Activated CD4-positive, CD25-positive, alpha-beta regulatory T cell (primary cell): Measurements from ENCODE around the gene PRM1.
"Not testable (repeated sequence)": the region's sequence is repeated elsewhere in the genome, so short reads cannot be mapped to it uniquely, and the experiment has no call there.

Source experiments
- DNase-seq, 4 experiments: peaks; one replicate each; lab custom pipeline; 2025; lab: John Stamatoyannopoulos, UW

PRM1 gene

DNA sequence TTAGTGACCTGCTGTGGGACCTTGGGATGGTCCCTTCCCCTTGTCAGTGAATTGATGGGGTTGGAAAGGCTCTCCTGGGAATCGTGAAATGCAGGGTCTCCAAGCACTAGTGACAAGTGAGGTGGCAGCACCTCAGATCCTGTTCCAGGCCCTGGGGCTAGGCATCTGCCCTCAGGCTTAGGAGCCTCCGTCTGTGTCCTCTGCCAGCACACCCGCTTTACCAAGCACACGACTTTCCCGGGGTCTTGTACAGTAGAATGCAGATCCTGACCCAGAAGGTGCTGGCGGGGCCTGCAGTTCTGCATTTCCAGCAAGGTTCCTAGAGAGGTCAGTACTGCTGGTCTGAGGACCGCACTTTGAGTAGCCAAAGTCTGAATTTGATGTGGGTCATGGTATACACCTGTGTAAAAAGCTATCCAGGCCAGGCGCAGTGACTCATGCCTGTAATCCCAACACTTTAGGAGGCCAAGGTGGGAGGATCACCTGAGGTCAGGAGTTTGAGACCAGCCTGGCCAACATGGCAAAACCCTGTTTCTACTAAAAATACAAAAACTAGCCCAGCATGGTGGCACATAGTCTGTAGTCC, 33.3 kb upstream of the PRM1 start:
- no peak for DNase-seq

GRCh38 chr16:11313493-11314308, 32.6 kb upstream of the PRM1 start:
- DNase-seq = no peak

GRCh38 chr16:11312718-11313492, 31.8 kb upstream of the PRM1 start:
- no peak for DNase-seq

- DNase-seq = no peak
These were observed 29.9 kb upstream of the PRM1 start for GRCh38 chr16:11310997-11311561.

DNA sequence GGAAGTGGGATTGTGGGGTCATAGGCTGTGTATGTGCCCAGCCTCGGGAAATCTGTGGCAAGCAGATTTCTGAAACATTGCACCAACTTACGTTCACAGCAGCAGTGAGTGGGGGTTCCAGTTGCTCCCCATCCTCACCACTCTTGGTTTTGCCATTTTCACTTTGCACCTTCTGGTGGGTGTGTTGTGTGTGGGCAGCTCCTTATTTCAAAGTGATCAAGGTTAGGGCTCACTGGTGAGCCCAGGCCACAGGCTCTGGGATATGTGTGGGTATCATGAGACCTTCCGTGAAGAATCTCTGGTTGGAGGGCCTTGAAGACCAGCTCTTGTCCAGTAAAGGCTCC, 29.5 kb upstream of the PRM1 start:
- DNase-seq = no peak

DNA sequence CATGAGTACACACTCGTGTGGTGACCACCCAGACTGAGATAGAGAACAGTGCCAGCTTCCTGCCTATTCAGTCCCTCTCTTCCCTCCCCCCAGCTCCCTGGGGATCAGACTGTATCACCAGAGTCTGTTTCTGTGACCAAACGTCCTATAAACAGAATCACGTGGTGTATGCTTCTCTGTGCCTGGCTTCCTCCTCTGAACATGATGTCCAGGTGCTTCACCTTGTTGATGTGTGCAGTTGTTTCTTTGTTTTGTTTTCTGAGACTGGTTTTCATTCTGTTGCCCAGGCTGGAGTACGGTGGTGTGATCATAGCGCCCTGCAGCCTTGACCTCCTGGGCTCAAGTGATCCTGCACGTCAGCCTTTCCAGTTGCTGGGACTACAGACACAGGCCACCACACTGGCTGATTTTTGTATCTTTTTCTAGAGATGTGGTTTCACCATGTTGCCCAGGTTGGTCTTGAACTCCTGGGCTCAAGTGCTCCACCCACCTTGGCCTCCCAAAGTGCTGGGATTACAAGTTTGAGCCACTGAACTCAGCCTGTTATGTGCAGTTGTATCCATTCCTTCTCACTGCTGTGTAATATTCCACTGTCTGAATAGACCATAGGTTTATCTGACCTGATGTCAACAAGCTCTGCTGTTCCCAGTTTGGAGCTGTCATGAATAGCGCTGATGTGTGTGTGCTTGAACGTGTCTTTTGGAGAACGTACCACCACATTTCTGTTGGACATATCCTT, 28.9 kb upstream of the PRM1 start:
- DNase-seq = no peak

- DNase-seq = no peak
These were observed 27.6 kb upstream of the PRM1 start for GRCh38 chr16:11308493-11309283.

DNA sequence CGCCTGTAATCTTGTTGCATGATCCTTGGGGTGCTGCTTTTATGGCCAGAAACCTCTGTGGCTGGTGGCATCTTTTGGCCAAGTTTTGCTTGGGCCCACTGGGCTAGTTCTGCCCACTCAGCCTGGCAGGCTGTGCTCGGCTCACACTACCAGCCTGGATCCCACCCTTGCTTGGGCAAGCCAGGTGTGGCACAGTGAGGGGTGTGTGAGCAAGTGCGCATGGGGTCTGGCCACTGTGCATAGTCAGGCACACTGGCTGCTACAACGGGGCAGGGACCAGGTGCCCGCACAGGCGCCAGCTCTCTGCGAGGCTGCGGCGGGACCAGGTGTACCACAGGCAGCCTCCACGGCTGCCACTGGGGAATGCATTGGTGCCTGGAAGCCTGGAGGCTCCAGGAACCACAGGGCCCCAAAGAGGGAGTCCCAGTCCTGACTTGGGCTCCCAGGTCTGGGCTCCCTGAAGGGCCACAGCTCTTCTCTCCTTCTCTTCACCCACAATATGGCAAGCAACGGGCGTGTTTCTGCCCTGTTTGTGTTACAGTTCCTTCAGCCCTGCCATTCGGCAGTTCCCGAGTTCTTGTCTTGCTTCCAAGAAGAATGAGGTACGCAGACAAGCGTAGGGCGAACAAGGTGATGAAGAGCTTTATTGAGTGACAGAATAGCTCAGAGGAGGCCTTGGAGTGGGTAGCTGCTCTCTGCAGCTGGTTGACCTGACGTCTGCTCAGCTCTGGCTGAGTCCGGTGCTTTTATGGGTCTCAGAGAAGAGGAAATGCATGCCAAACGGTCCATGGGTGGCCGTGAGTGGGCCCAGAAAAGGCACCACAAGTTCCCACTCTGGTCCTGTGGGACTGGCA, 26.7 kb upstream of the PRM1 start:
- no peak for DNase-seq

DNA sequence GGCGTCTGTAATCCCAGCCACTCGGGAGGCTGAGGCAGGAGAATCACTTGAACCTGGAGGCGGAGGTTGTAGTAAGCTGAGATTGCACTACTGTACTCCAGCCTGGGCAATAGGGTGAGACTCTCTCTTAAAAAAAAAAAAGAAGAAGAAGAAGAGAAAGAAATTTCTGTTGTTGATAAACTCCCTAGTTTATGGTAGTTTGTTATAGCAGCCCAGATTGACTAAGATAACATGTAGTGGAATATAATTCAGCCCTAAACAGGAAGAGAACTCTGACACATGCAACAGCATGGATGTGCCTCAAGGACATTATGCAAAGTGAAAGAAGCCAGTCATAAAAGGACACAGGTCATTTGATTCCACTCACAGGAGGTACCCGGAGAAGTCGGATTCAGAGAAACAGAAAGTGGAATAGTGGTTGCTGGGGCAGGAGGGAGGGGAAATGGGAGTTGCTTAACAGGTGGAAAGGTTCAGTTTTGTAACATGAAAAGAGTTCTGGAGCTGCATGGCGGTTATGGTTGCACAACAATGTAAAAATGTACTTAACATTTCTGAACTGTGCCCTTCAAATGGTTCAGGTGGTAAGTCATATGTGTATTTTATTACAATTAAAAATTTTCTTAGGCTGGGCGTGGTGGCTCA, 26.0 kb upstream of the PRM1 start:
- no peak for DNase-seq

- DNase-seq = no peak
These were observed 25.3 kb upstream of the PRM1 start for GRCh38 chr16:11306381-11306780.

DNA sequence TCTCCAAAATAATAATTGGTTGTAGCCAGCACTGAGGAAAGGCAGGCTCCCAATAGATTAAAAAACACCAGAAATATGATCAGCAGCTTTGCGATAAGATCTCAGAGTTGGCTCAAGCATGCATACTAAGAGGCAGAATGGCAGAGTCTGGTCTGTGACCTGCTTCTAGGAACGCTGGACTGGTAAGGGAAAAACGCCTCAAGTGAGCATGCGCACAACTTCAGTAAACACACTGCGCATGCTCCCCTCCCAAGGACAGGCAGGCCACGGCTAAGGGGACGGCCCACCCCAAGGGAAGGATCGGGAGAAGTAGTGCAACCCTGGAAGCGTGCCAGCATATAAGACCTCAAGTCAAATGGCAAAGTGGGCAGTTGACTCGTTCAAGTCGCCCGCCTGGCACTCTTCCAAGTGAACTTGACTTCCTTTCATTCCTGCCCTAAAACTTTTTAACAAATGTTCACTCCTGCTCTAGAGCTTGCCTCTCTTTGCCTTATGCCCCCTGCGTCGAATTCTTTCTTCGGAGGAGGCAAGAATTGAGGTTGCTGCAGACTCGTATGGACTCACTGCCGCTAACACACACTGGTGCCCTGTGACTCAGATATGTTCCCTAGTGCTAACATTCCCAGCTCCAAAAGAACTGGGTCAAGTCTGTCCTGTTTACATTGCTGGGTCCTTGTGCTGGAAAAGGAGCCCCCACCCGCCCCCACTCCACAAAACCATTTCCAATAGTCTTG, 22.4 kb upstream of the PRM1 start:
- DNase-seq = no peak

DNA sequence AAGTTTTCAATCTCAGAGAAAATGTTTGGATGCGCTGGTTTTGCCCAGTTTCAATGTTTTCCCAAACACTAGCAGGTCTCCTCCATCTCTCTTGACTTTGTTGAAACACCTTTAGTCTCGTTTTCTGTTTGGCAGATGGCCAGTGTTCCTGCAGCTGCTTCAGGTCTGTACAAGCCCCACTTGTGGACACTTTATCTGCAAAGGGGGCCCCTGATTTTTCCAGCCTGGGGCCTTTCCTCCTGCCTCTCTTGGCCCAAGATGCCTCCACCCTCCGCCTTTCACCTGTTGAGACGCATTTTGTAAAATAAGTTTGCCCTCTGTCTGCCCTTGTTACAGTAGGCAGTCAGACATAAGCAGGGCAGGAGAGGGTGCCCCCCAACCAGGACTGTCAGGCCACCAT, 21.8 kb upstream of the PRM1 start:
- DNase-seq = no peak

DNA sequence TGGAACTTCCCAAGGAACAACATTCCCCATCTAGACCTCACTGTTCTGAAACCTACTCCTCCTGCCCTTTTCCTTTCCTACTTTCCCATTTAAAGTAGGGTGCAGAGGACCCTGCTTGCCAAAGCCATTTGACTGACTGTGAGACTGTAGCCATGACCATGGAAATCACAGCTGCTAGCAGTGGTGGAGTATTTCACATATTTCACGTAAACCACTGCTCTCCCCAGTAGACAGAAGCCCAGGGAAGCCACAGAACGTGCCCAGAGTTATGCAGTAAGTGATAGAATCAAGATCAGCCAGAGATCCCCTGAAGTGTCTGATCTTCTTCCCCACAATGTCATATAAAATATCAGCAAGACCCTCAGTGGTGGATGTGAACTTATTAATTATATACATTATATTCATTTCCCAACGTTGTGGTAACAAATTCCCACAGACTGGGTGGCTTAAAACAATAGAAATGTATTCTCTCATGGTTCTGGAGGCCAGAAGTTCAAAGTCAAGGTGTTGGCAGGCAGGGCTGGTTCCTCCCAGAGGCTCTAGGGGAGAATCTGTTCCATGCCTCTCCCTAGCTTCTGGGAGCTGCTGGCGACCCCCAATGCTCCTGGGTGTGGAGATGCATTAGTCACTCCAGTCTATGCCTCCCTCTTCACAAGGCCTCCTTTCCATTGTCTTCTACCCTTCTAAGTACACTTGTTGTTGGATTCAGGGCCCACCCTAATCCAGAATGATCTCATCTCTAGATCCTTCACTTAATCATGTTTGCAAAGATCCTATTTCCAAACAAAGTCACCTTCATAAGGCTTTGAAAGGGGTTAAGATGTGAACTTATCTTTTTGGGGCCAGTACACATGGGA, 20.7 kb upstream of the PRM1 start:
- no peak for DNase-seq

DNA sequence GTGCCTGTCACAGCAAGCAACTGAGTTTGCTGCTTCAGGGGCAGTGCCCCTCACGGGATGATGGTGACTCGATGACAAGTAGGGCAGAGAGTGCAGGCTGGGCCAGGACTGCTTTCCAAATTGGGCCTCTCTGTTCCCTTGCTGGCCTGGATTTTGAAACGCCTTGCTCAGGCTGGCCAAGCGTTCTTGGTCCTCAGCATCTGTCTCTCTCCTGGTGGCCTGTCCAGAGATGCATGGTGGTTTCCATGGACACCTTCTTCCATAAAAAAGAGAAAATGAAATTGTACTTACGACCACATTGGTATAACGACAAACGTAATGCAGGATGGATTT, 19.4 kb upstream of the PRM1 start:
- DNase-seq = no peak

GRCh38 chr16:11299865-11300559, 18.9 kb upstream of the PRM1 start:
- DNase-seq = no peak

DNA sequence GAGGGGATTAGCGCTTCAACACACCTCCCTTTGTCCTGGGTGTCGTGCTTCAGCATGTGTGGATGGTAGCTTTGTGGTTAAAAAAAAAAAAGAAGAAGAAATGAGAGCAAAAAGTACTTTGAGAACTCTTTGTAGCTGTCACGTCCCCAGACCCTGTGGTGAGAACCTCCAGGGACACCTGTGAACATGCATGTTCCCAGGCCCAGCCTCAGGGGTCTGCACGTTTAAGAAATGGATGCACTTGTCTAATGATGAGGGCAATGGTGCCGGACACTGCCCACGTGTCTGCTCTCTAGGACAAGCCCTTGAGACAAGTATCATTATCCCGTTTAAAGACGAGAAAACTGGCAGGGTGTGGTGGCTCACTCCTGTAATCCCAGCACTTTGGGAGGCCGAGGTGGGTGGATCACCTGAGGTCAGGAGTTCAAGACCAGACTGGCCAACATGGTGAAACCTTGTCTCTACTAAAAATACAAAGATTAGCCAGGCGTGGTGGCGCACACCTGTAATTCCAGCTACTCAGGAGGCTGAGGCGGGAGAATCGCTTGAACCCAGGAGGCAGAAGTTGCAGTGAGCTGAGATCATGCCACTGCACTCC, 17.9 kb upstream of the PRM1 start:
- not testable (repeated sequence) for DNase-seq
